ENCODE results near the gene HCFC1. TPM values are rescaled to one million over a fixed set of nuclear protein-coding genes. Genes with fewer than 3 reads are reported as not detected.

The HCFC1 gene
- polyA plus RNA-seq, 3 donors = 1.9 to 21.8 (median 3.8) TPM

DNA sequence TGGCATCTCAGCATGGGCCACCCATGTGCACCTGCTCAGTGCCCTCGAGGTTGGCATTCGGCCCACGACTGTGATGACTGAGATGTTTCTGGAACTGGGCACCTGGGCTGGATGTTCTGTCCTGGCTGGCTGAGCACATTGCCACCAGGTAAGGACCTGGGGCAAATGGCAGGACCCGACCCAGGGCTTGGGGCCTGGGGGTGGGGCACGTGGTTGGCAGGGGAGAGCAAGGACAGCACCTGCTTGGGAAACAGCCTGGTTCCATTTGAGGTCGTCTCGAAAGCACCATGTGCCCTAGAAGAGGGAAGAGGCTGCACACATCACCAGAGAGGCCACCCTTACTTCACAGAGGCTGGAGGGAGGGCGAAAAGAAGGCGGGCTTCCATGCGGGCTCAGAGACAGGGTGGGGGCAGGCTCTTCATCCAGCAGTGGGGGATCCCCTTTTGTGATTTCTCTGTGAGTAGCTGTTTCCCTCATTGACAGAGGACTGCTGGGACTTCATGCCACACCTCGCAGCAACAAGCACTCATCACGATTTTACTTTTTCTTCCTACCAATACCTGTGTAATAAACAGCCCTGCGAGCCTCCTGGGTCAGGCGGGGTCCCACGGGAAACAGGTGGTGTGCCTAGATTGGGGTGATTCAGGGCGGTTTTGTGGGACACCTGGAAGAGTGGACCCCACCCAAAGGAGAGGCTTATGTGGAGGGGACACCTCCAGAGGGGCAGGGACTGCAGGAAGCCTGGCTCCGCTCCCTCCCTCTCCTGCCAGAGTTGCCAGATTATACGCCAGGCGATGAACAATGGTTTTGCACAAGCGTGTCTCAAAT, 12.9 kb upstream of the HCFC1 start:
- peak overlapping the region; percentile 88 to 92 for H3K27ac ChIP-seq (ENCODE audit: low read depth in 1 of 2, low read length in 2 of 2)
- no peaks in the 10 kb centered on the region for H3K9me3 ChIP-seq (replicated peaks in 1 of 2; ENCODE audit: control insufficient read depth in 1 of 2, insufficient read depth in 1 of 2, low read length in 2 of 2)
- Mint-ChIP-seq H3K36me3 (peaks cover 5 to 6% of the 10 kb centered on the region in 2 donors), H3K27ac (peak overlapping the region; percentile 89 to 99 (median 96)), H3K4me1 (peaks cover 55% of the 10 kb centered on the region), H3K9me3 (peaks cover 0 to 17% (median 0%) of the 10 kb centered on the region in 7 donors), H3K27me3 (ENCODE audit: low read depth in 3 of 3) (peaks cover 0 to 70% (median 2%) of the 10 kb centered on the region in 3 donors), H3K4me3 (peak overlapping the region; percentile 27 to 73)
- TF ChIP-seq, protein P1, sequence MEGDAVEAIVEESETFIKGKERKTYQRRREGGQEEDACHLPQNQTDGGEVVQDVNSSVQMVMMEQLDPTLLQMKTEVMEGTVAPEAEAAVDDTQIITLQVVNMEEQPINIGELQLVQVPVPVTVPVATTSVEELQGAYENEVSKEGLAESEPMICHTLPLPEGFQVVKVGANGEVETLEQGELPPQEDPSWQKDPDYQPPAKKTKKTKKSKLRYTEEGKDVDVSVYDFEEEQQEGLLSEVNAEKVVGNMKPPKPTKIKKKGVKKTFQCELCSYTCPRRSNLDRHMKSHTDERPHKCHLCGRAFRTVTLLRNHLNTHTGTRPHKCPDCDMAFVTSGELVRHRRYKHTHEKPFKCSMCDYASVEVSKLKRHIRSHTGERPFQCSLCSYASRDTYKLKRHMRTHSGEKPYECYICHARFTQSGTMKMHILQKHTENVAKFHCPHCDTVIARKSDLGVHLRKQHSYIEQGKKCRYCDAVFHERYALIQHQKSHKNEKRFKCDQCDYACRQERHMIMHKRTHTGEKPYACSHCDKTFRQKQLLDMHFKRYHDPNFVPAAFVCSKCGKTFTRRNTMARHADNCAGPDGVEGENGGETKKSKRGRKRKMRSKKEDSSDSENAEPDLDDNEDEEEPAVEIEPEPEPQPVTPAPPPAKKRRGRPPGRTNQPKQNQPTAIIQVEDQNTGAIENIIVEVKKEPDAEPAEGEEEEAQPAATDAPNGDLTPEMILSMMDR (IDR thresholded peaks at IDR 0.05) = no peak
- H3K4me2 ChIP-seq (replicated peaks; ENCODE audit: extremely low read depth, low read length, poor library complexity, severe bottlenecking) = peak overlapping the region; percentile 29
- H3K4me1 ChIP-seq (ENCODE audit: control insufficient read depth in 1 of 2, insufficient read depth in 2 of 2, low read length in 2 of 2) = peaks cover 58 to 61% of the 10 kb centered on the region in 2 donors
- H3K27me3 ChIP-seq (ENCODE audit: control insufficient read depth in 2 of 2, insufficient read depth in 2 of 2, low read length in 2 of 2) = no peaks in the 10 kb centered on the region
- H3K36me3 ChIP-seq (replicated peaks in 1 of 2; ENCODE audit: control insufficient read depth in 1 of 2, insufficient read depth in 2 of 2, low read length in 2 of 2) = no peaks in the 10 kb centered on the region
- peak overlapping the region; percentile 45 for H3K9ac ChIP-seq (ENCODE audit: insufficient read depth, low read length, poor library complexity, severe bottlenecking)
- H4K20me1 ChIP-seq (ENCODE audit: insufficient read depth, low read length) = peaks cover 24% of the 10 kb centered on the region
- H3K4me3 ChIP-seq (replicated peaks in 1 of 3; ENCODE audit: low read depth in 2 of 3, low read length in 3 of 3) = peak overlapping the region in 1 of 3 experiments; percentile 32
- intact Hi-C loops (cut with micrococcal nuclease) = no loop called here
- no peak overlapping the region for H2AFZ ChIP-seq (ENCODE audit: insufficient read depth, low read depth, low read length, poor library complexity, severe bottlenecking)
- H3K79me2 ChIP-seq (ENCODE audit: insufficient read depth, low read length) = no peaks in the 10 kb centered on the region
- DNase-seq = peak in 2 of 3 donors; percentile 61 to 62
- WGBS (ENCODE audit: insufficient coverage) = 82% methylated on average over 4 of the region's 20 CpGs

DNA sequence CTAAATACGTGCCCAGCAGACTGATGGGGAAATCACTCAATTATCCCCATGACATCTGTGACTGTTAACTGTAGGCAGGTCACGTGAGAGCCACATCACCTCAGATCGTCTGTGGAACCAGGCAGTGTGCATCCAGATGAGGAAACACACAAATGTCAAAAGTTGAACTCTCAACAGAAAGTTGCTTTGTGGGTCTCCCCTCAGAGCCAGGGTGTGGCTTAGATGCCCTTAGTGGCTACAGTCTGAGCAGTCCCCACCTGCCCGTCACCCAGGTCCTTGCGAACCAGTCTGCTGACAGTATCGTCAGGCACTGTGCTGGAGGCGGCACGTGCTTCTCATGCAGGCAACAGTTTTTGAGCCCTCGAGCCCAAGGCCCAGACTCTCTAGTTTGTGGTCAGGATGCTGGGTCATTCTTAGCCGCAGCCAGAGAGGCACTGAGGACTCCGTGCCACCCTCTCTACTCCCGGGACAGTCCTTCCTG, 11.7 kb upstream of the HCFC1 start:
- no peak overlapping the region for H3K4me2 ChIP-seq (replicated peaks; ENCODE audit: extremely low read depth, low read length, poor library complexity, severe bottlenecking)
- DNase-seq = peak; percentile 85 to 96 (median 92)
- H3K4me3 ChIP-seq (replicated peaks in 1 of 3; ENCODE audit: low read depth in 2 of 3, low read length in 3 of 3) = no peak overlapping the region
- H3K9ac ChIP-seq (ENCODE audit: insufficient read depth, low read length, poor library complexity, severe bottlenecking) = peak overlapping the region; percentile 45
- H3K4me1 Mint-ChIP-seq = peaks cover 55% of the 10 kb centered on the region
- peaks cover 5 to 6% of the 10 kb centered on the region in 2 donors for H3K36me3 Mint-ChIP-seq
- peak overlapping the region in 1 of 2 donors; percentile 47 for H3K4me3 Mint-ChIP-seq
- H3K27me3 ChIP-seq (ENCODE audit: control insufficient read depth in 2 of 2, insufficient read depth in 2 of 2, low read length in 2 of 2) = no peaks in the 10 kb centered on the region
- H4K20me1 ChIP-seq (ENCODE audit: insufficient read depth, low read length) = peaks cover 24% of the 10 kb centered on the region
- no peaks in the 10 kb centered on the region for H3K36me3 ChIP-seq (replicated peaks in 1 of 2; ENCODE audit: control insufficient read depth in 1 of 2, insufficient read depth in 2 of 2, low read length in 2 of 2)
- H3K79me2 ChIP-seq (ENCODE audit: insufficient read depth, low read length) = no peaks in the 10 kb centered on the region
- peaks cover 58 to 61% of the 10 kb centered on the region in 2 donors for H3K4me1 ChIP-seq (ENCODE audit: control insufficient read depth in 1 of 2, insufficient read depth in 2 of 2, low read length in 2 of 2)
- H3K9me3 ChIP-seq (replicated peaks in 1 of 2; ENCODE audit: control insufficient read depth in 1 of 2, insufficient read depth in 1 of 2, low read length in 2 of 2) = no peaks in the 10 kb centered on the region
- intact Hi-C loops (cut with micrococcal nuclease) = no loop called here
- WGBS (ENCODE audit: insufficient coverage) = 5% methylated on average over 5 of the region's 12 CpGs
- peaks cover 0 to 22% (median 0%) of the 10 kb centered on the region in 7 donors for H3K9me3 Mint-ChIP-seq
- H2AFZ ChIP-seq (ENCODE audit: insufficient read depth, low read depth, low read length, poor library complexity, severe bottlenecking) = no peak overlapping the region
- H3K27me3 Mint-ChIP-seq (ENCODE audit: low read depth in 3 of 3) = peaks cover 0 to 69% (median 2%) of the 10 kb centered on the region in 3 donors
- TF ChIP-seq, protein P1 (IDR thresholded peaks at IDR 0.05) = no peak
- peak overlapping the region; percentile 89 to 99 (median 96) for H3K27ac Mint-ChIP-seq
- peak overlapping the region; percentile 88 to 92 for H3K27ac ChIP-seq (ENCODE audit: low read depth in 1 of 2, low read length in 2 of 2)

Measured in CD14-positive monocyte (primary cell).